Stimulated activated CD4-positive, alpha-beta T cell treated with anti-CD3 and anti-CD28 coated beads, TNF-alpha, amount 100 ng/mL, for 48 hours (primary cell): ENCODE measurements around the gene CTSA.
"Not testable (repeated sequence)": the region's sequence is repeated elsewhere in the genome, so short reads cannot be mapped to it uniquely, and the experiment has no call there.

Experiments used
- DNase-seq, 3 donors: peaks; one replicate each; pipeline ENCODE4 v3.0.0-alpha.2; 2020; ENCODE audit warnings: low read depth in 3 of 3

Gene CTSA

GRCh38 chr20:45917790-45918141 lies 26.6 kb downstream of the CTSA start:
- DNase-seq, result no peak

- DNase-seq, result no peak
Measured at GRCh38 chr20:45918182-45918737, 27.1 kb downstream of the CTSA start.

GRCh38 chr20:45918779-45919537 lies 27.8 kb downstream of the CTSA start:
- DNase-seq, result no peak

GRCh38 chr20:45919542-45920399 lies 28.6 kb downstream of the CTSA start:
- DNase-seq, result no peak

- DNase-seq, result no peak
Measured at GRCh38 chr20:45920462-45921336, 29.6 kb downstream of the CTSA start.

- DNase-seq, result no peak
Measured at GRCh38 chr20:45921337-45922189, 30.4 kb downstream of the CTSA start.

- no peak for DNase-seq
Measured at GRCh38 chr20:45924391-45925261, 33.5 kb downstream of the CTSA start.

- DNase-seq, result no peak
Measured at GRCh38 chr20:45925821-45926506, 34.8 kb downstream of the CTSA start.

- no peak for DNase-seq
Measured at GRCh38 chr20:45926731-45927070, 35.6 kb downstream of the CTSA start.

GRCh38 chr20:45927071-45927878 lies 36.1 kb downstream of the CTSA start:
- no peak for DNase-seq

- DNase-seq, result not testable (repeated sequence)
Measured at GRCh38 chr20:45931680-45932079, 40.5 kb downstream of the CTSA start.

- DNase-seq, result peak in 2 of 3 donors; percentile 38 to 55
Measured at GRCh38 chr20:45933266-45934045, 42.3 kb downstream of the CTSA start.

- no peak for DNase-seq
Measured at GRCh38 chr20:45934046-45934585, 43.0 kb downstream of the CTSA start.

- DNase-seq, result peak; percentile 96 to 97 (median 96)
Measured at GRCh38 chr20:45934586-45935415, 43.7 kb downstream of the CTSA start, which contains the start of gene PCIF1. Gene PCIF1, plus strand, starts transcription at chr20:45934683. Its CDS starts 4,317 bp downstream, at chr20:45939000.

GRCh38 chr20:45935416-45936046 lies 44.4 kb downstream of the CTSA start:
- DNase-seq, result no peak

GRCh38 chr20:45937765-45938164 lies 46.6 kb downstream of the CTSA start:
- DNase-seq, result no peak
